GM15510 (cell line): ENCODE data around the gene DNAJA4.

ENCODE experiments used
- POLR2A ChIP-seq: IDR thresholded peaks from 3 replicates; pipeline ENCODE4 v1.6.1; 2011; ENCODE audit warnings: borderline replicate concordance; ENCODE audit not compliant: insufficient read length; ENCODE audit errors: extremely low read depth

The DNAJA4 gene

DNA sequence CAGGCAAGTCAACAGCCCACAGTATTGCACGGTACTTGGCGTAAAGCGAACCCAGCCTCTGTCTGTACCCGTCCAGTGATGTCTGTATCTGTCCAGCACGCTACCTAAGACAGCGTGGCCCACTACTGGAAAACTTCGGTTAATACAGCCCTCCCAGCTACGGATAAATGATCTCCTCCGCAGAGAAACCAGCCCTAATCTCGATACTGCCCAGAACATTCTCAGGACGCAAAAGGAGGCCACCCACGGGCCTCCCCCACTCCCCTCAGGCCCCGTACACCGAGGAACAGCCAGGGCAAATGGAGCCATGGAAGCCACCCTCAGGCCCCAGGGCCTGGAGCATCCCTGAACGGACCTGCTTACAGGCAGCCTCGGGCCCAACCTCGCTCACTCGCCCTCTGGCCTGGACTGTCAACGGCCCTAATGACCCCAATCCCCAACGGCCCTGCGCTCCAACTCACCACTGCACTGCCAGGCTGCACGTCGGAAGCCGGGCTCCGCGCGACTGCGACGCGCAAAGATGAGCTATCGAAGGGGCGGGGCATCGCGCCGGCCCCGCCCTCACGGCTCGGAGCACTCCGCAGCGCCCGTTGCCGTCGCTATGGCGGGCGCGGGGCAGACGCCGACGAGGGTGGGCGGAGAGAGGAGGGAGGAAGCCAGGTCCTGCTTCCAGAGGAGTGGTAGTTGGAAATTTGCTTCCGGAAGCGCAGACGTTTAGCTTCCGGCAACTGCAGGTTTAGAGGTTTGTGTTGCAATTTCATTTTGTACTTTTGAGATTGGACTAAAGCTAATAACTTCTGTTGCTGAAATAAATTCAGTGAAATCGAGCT is 35.0 kb downstream of the DNAJA4 start, which contains the start of gene SKIC8:
TSS of gene SKIC8 (minus strand) at position 509 of the 830 bp plus-strand sequence. CDS start 3,923 bp downstream, outside the sequence.
- peak; percentile 91 for TF ChIP-seq POLR2A

DNA sequence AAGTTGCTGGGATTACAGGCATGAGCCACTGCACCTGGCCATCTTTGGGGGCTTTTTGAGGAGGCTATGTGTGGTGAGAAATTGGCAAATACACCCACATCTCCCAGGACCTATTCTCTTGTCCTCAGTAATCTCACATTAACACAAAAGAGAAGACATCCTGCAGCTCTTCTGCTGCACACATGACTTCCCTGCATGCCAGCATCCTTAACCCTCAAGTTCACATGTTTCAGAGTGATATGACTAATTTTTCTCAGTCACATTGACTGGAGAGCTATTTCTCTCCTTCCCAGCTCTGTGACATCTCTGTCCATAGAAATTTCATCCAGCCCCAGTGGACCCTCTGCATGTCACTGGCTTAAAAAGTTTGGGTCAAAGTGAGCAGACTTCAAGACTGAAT is 37.0 kb downstream of the DNAJA4 start:
- no peak for TF ChIP-seq POLR2A

DNA sequence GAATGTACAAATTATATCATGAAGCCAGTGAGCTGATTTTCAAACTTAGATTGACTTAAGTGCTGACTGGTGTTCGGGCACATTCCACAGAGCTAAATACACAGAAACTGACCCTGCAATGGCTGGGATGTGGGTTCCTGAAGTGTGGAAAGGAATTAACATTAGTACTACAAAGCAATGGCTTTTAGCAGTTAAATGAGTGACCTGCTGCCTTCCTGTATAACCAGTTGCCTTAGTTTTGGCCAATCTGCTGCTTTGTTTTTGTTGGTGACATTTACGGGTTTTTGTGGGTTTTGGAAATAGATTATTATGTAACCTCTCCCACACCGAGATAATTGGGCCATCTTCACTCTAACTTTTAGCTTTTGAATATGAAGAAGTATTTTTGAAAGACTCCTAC is 37.5 kb downstream of the DNAJA4 start:
- no peak for TF ChIP-seq POLR2A

DNA sequence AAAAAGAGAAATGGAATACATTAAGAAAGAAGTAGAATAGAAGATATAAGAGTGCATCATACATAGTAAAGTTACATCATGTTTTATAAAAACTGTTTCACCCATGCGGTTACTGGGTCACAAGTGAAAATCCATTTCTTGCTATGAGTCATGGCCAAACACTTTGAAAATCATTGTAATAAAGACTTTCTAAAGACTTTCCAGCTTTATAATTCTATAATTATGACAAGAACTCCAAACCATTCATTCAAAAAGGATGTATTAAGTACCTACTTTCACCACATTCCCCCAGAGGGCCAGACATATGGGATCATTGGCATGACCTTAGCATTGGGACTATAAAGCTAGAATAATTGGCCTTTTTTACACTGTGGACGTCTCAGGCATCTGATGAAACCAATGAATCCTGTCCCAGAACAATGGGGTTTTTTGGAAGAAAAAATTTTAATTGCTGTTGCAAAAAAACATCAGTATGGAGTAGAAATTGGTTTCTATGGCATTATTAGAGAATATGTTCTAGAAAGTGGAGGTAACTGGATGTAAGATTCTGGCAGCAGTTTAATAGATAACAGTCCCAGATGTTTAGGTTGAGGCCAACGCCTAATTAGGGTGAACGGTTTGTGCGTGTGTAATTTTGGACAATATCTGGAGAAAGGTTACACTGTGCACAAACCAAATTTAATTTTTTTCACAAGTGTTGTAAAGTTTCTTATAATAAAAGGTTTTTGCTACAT is 38.4 kb downstream of the DNAJA4 start:
- TF ChIP-seq POLR2A = no peak

DNA sequence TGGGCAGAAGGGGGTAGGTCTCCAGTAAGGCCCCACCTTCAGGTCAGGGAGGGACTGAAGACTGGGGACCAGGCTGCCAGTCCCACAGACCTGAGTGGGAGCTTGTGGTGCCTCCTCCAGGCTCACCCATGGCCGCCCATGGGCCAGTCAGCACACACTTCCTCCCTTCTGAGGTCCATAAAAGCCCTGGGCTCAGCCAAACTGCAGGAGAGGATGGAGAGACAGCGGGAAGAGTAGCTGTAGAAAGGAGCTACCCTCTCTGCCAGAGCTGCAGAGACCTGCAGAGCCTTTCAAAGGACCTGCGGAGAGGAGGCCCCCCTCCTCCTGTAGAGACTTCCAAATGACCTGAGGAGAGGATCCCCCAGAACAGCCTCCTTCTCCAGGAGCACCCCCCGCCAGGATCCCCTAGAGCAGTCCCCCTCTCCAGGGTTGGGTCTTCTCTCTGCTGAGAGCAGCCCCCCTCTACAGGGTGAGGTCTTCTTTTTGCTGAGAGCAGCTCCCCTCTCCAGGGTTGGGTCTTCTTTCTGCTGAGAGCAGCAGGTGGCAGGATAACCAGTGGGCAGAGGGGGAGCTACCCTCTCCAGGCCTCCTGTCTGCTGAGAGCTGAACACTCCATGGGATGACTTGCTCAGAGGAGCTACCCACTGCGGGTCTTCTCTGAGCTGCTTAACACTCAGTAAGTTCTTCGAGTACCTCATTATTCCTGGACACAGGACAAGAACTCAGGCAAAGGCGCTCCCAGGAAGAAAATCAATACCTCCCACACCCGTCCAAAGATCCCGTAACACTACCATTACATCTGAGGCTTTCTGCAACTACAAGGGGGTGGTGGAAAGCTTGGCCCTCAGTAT is 40.1 kb downstream of the DNAJA4 start:
- no peak for TF ChIP-seq POLR2A

DNA sequence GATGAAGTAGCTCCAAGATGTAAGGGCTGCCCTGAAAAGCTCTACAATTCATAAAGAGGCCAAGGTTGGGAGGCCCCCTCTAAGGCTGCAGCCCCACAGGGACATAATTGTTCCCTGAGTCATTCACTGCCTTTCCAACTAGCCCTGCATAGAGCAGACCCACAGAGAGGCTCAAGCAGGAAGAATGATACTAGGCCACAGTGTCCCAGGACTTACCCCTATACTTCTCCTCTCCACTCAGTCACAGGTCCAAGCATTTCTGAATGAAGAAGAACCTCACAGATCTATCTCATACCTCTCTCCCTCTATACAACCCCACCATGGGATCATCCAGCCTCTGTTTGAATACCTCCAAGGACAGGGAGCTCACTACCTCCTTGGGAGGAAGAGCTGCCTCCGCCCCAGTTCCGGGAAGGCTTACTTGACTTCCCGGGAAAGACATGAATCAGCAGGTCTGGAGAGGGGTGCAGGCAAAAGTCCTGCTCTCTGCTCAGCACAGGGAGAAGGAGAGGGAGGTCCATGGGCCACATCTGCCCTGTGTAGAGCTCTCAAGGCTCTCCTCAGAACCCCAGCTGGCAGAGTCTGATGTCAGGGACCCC is 41.9 kb downstream of the DNAJA4 start:
- no peak for TF ChIP-seq POLR2A

DNA sequence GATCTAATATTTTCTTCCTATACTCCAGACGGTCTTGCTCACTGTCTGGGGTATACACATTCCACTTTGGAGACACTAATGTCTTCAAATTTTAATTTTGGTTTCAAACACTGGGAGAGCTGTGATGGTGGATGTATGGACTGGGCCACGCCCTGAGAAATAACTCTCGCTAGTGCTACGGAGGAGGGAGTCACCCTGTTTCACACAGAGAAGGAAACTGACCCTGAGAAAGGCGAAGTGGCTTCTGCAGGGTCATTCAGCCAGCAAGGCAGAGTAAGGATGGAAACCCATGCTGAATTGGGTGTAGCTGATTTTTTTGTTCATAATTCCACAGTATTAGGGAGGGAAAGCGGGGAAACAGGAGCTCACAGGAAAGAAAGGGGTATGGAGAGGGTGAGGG is 43.6 kb downstream of the DNAJA4 start:
- TF ChIP-seq POLR2A = no peak

DNA sequence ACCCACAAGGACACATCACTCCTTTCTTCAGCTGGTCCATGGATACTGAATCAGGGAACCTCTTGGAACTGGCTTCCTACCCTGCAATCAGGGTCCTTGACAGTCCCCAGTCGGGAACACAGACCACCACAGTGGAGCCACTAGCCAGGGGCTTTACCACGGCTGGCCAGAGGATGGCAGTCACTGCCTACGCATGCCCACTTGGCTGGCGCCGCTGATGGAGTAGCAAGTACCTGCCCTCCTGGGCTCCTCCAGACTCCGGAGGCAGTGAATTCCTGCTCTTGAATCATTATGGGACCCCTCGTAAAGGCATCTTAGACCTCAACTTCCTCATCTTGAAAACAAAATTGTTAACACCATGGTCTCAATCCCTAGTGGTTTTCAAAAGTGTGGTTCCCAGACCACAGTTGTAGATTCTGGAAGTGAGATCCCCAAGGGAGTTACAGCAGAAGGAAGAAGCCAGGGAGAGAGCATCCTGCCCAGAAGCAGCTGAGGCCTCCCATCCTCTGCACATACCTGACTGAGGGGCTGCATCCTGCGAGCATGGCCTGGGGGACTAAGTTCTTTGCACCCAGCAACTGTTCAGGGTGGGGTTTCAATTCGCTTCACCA is 44.2 kb downstream of the DNAJA4 start:
- no peak for TF ChIP-seq POLR2A

DNA sequence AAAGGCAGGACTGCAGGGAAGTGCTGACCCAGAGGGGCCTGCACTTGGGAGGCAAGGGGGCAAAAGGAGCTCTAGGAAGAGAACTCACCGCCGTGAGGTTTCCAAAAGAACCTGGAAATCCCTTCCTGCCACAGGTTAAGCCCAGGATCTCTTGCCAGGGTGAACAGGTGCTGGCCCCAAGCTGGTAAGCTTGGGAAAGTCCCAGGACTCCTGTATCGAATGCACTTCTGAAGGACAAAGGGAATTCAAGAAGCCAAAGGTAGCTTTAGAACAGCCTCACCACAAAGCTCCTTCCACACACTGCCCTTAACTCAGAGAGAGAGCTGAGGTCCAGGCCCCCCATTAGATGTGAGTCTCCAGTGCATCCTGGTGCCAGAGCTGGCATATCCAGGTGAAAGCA is 46.9 kb downstream of the DNAJA4 start:
- no peak for TF ChIP-seq POLR2A

DNA sequence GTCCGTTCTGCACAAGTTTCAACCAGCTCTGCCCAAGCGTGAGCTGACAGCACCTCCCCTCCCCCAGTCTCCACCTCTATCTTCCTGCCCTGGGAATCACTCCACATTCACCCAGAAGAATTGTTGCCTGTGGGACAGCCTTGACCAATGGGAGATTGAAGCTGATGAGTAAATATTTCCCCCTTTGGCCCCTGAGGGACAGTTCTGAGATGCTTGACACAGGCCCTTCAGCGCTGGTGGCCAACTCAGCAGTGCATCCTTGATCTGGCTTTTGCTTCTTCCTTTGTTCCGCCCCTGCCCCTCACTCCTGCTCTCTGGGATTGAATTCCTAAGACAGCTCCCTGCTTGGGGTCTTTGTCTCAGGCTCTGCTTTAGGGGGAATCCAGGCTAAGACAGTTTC is 48.2 kb downstream of the DNAJA4 start:
- TF ChIP-seq POLR2A = no peak

DNA sequence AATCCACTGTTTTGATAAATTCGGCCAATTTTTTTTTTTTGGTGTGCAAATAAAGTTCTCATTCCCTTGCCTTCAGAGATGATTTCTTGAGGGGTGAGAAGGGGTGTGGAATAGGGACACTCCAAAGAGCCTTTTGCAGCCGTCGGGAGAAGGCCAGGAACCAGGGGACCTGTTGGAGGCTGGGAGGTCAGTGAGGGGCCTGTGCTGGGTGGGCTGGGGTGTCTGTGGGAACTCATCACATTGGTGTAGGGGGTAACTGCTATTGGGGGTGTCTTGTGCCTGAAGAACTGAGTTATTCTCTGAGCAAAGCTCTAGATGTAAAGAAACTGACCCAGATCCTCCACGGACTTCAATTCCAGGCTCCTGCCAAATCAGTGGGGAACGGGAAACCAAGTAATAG is 48.6 kb downstream of the DNAJA4 start:
- no peak for TF ChIP-seq POLR2A

DNA sequence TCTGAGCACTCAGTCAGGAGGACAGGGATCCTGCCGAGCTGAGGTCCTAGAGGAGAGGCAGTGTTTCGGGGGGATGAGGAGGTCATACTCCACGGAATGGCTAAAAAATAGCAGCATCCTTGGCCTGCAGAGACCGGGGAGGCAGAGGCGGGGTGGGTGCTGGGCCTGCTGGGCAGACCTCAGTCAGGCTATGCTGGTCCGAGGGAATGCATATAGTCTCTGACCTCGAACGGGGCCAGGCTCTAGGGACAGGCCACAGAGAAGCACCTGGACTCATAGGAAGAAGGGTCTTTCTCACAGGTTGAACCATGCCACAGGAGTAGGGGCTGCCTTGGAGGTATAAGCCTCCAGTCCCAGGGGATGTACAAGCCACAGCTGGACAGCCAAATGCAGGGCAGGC is 49.0 kb downstream of the DNAJA4 start:
- no peak for TF ChIP-seq POLR2A

DNA sequence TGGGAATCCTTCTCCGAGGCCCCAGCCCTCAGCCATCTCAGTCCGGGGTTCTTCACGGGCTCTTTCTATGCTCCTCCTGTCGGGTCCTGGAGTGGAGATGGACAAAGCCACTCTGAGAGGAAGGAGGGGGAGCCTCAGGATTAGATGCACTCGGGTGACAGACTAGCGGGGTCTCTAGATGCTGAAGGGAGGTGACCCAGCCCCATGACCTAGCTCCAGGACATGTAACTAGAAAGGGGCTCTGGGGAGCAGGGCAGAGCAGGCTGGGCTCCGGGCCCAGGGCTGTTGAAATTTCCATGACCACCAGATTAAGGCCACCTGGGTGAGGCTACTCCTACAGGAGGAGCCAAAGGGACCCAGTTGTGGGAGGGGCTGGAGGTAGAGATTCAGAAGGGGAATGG is 49.8 kb downstream of the DNAJA4 start:
- TF ChIP-seq POLR2A = no peak

DNA sequence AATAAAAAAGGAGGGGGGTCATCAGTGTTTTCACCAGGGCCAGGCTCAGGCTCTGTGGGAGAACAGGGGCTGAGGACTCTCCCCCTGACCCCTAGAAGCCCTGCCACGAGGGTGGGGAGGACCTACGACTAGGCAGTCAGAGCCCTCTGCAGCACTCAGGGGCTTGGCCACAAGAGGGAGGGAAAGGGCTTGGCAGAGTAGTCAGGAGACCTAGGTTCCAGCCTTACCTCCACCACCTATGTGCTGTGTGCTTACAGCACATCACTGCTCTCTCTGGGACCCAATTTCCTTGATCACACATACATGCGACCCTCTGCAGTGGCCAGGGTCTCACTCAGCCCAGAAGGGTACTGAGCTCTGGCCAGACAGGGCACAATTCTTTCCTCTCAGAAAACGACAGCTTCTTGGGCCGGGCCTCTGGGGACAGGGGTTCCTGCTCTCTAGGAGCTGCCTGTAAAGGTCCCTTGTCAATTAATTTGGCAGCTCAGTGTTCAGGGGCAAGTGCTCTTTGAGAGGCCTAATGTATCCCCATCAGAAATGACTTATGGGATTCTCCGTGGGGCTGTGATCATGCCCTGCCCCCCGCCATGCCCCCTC is 51.4 kb downstream of the DNAJA4 start:
- TF ChIP-seq POLR2A = no peak
